IMR-90 (cell line): ENCODE data around the gene MOV10L1. TPM values are rescaled to one million over a fixed set of nuclear protein-coding genes. Genes with fewer than 3 reads are reported as not detected.
A peak's percentile ranks its signal among the peaks of the same experiment; 100 is the strongest.

Experiments used
- ATAC-seq: fragments of 200-7000 bp; cut with Tn5 transposase; 2 replicates; pipeline ENCODE4 v1.9.1; 2020; ENCODE audit warnings: low read depth, mild to moderate bottlenecking, moderate library complexity
- BruUV-seq: library from RNA; stranded (reverse); fragments of 400-500 nt; replicated peaks from 2 replicates; lab custom pipeline; 2021; lab: Mats Ljungman, UMichigan
- CTCF ChIA-PET: fragments of 300-600 bp; formaldehyde crosslinking; extraction: SDS; loops from one replicate; lab custom pipeline; 2021; ENCODE audit warnings: antibody characterized with exemption; lab: Yijun Ruan, JAX
- POLR2A ChIA-PET: fragments of 300-600 bp; sonication (Branson Sonifier 250); formaldehyde crosslinking; loops from one replicate; lab custom pipeline; 2022; ENCODE audit warnings: antibody characterized with exemption; ENCODE audit not compliant: unreplicated experiment; lab: Charles Lee
- DNase-seq: peaks from one replicate; pipeline ENCODE4 v3.0.0; 2013
- H2AFZ ChIP-seq: replicated peaks from 2 replicates; pipeline ENCODE3; 2013; ENCODE audit warnings: low read length, mild to moderate bottlenecking; ENCODE audit not compliant: poor library complexity
- H2AK5ac ChIP-seq: 2 replicates; pipeline ENCODE4 v1.6.1; 2013; ENCODE audit warnings: low read depth, low read length, inconsistent platforms
- H2AK9ac ChIP-seq: replicated peaks from 2 replicates; pipeline ENCODE3; 2013; ENCODE audit warnings: mild to moderate bottlenecking, low read depth, low read length, moderate library complexity; ENCODE audit not compliant: poor library complexity
- H2BK120ac ChIP-seq: 2 replicates; pipeline ENCODE4 v1.6.1; 2013; ENCODE audit warnings: low read depth, low read length, inconsistent platforms
- H2BK15ac ChIP-seq: 3 replicates; pipeline ENCODE4 v1.6.1; 2013; ENCODE audit warnings: low read depth, low read length, inconsistent platforms
- H2BK20ac ChIP-seq: 2 replicates; pipeline ENCODE4 v1.6.1; 2013; ENCODE audit warnings: low read depth, mild to moderate bottlenecking, inconsistent platforms, low read length, moderate library complexity
- H2BK5ac ChIP-seq: 2 replicates; pipeline ENCODE4 v1.6.1; 2013; ENCODE audit warnings: mild to moderate bottlenecking, low read depth, low read length, inconsistent platforms; ENCODE audit not compliant: poor library complexity, severe bottlenecking
- H3K14ac ChIP-seq: replicated peaks from 2 replicates; pipeline ENCODE4 v1.6.1; 2013; ENCODE audit warnings: low read depth, low read length, inconsistent platforms
- H3K18ac ChIP-seq: 2 replicates; pipeline ENCODE4 v1.6.1; 2013; ENCODE audit warnings: low read depth, low read length, control low read depth
- H3K23ac ChIP-seq: 2 replicates; pipeline ENCODE4 v1.6.1; 2013; ENCODE audit warnings: low read depth, low read length, inconsistent platforms
- H3K27ac ChIP-seq: 2 replicates; pipeline ENCODE4 v1.5.1; 2013; ENCODE audit warnings: mild to moderate bottlenecking, control low read depth, low read length; ENCODE audit not compliant: insufficient read depth
- H3K27me3 ChIP-seq: 2 replicates; pipeline ENCODE4 v1.6.1; 2013; ENCODE audit warnings: low read length; ENCODE audit not compliant: control insufficient read depth, insufficient read depth
- H3K36me3 ChIP-seq: 2 replicates; pipeline ENCODE4 v1.6.1; 2013; ENCODE audit warnings: low read length, mixed read lengths; ENCODE audit not compliant: control insufficient read depth, insufficient read depth
- H3K4ac ChIP-seq: 2 replicates; pipeline ENCODE4 v1.6.1; 2013; ENCODE audit warnings: low read depth, low read length, inconsistent platforms
- H3K4me1 ChIP-seq: 2 replicates; pipeline ENCODE4 v1.6.1; 2013; ENCODE audit warnings: low read length, mixed read lengths; ENCODE audit not compliant: control insufficient read depth, insufficient read depth
- H3K4me2 ChIP-seq: 2 replicates; pipeline ENCODE4 v1.6.1; 2013; ENCODE audit warnings: low read depth, mild to moderate bottlenecking, control low read depth, low read length, moderate library complexity
- H3K4me3 ChIP-seq: 2 replicates; pipeline ENCODE4 v1.5.1; 2013; ENCODE audit warnings: low read depth, mild to moderate bottlenecking, control low read depth, low read length, moderate library complexity; ENCODE audit not compliant: insufficient read depth
- H3K56ac ChIP-seq: 2 replicates; pipeline ENCODE4 v1.6.1; 2013; ENCODE audit warnings: low read length, inconsistent platforms; ENCODE audit not compliant: insufficient read depth; ENCODE audit errors: extremely low read depth
- H3K79me1 ChIP-seq, 2 experiments: 2 replicates each; pipeline ENCODE4 v1.6.1; 2013; ENCODE audit warnings: low read length in 2 of 2, inconsistent platforms in 1 of 2, low read depth in 1 of 2
- H3K9ac ChIP-seq: 2 replicates; pipeline ENCODE4 v1.6.1; 2013; ENCODE audit warnings: low read depth, low read length, control low read depth
- H3K9me1 ChIP-seq: 2 replicates; pipeline ENCODE4 v1.6.1; 2013; ENCODE audit warnings: low read length, inconsistent platforms; ENCODE audit not compliant: insufficient read depth
- H3K9me3 ChIP-seq: 2 replicates; pipeline ENCODE4 v1.6.1; 2013; ENCODE audit warnings: low read length; ENCODE audit not compliant: control insufficient read depth, insufficient read depth
- H4K20me1 ChIP-seq: 2 replicates; pipeline ENCODE4 v1.6.1; 2013; ENCODE audit warnings: low read length, inconsistent platforms; ENCODE audit not compliant: insufficient read depth
- H4K5ac ChIP-seq: 2 replicates; pipeline ENCODE4 v1.6.1; 2013; ENCODE audit warnings: mild to moderate bottlenecking, low read depth, low read length, control low read depth
- H4K8ac ChIP-seq, 2 experiments: 2 replicates each; pipeline ENCODE4 v1.6.1; 2013; ENCODE audit warnings: low read depth in 2 of 2, low read length in 2 of 2, control low read depth in 1 of 2, inconsistent platforms in 1 of 2
- H4K91ac ChIP-seq: 2 replicates; pipeline ENCODE4 v1.6.1; 2013; ENCODE audit warnings: low read depth, low read length, inconsistent platforms; ENCODE audit not compliant: insufficient read depth
- BHLHE40 ChIP-seq: fragments of 150-350 bp; IDR thresholded peaks from 2 replicates; pipeline ENCODE4 v1.6.1; 2016; ENCODE audit warnings: mild to moderate bottlenecking, low read depth, low read length
- RAD21 ChIP-seq: IDR thresholded peaks from 2 replicates; pipeline ENCODE4 v1.6.1; 2012; ENCODE audit warnings: low read length, improper control_type of control experiment
- SMC3 ChIP-seq: fragments of 150-350 bp; IDR thresholded peaks from 2 replicates; pipeline ENCODE4 v1.6.1; 2016; ENCODE audit warnings: low read depth, mild to moderate bottlenecking, antibody characterized with exemption, low read length, moderate library complexity
- USF2 ChIP-seq: fragments of 150-350 bp; IDR thresholded peaks from 2 replicates; pipeline ENCODE4 v1.6.1; 2017; ENCODE audit warnings: mild to moderate bottlenecking, antibody characterized with exemption, low read length, low read depth
- WGBS, 2 experiments: methylation state at CpG; one replicate each; pipeline versions ENCODE4 v1.1.5 to v1.1.7; 2013; ENCODE audit warnings: missing lambda C conversion rate in 2 of 2; ENCODE audit not compliant: insufficient read length in 1 of 2; ENCODE audit errors: extremely low coverage in 2 of 2; 5-methylcytosine and 5-hydroxymethylcytosine counted together
- dilution Hi-C: fragments of 300-500 bp; cut with HindIII; formaldehyde crosslinking; loops from one replicate; pipeline ENCODE4 v1.14.3; 2018; ENCODE audit warnings: low sequenced_read_pairs; ENCODE audit not compliant: unreplicated experiment
- in situ Hi-C: fragments of 300-500 bp; cut with MboI; formaldehyde crosslinking; loops from 3 replicates; pipeline ENCODE4 v1.14.3; 2019; ENCODE audit warnings: low sequenced_read_pairs, inconsistent platforms, mixed read lengths
- intact Hi-C: fragments of 100-400 bp; cut with micrococcal nuclease; formaldehyde crosslinking; loops from 2 replicates; pipeline ENCODE4 v1.10.0; 2022
- polyA plus RNA-seq, 3 experiments: library from polyadenylated mRNA; depleted of rRNA; stranded (reverse); fragments of >200 nt; gene quantifications; 2 replicates each; pipeline ENCODE4 v1.2.3, GENCODE V29; 2012; ENCODE audit warnings: low replicate concordance in 1 of 3
- total RNA-seq: library from RNA; depleted of rRNA; stranded (reverse); fragments of >200 nt; gene quantifications from 2 replicates; pipeline ENCODE4 v1.2.3, GENCODE V29; 2012

MOV10L1 gene
- total and polyA plus RNA-seq, 2 of the 4 experiments (the other 2 are of a cell fraction): 0.72 to 1.4 TPM

DNA sequence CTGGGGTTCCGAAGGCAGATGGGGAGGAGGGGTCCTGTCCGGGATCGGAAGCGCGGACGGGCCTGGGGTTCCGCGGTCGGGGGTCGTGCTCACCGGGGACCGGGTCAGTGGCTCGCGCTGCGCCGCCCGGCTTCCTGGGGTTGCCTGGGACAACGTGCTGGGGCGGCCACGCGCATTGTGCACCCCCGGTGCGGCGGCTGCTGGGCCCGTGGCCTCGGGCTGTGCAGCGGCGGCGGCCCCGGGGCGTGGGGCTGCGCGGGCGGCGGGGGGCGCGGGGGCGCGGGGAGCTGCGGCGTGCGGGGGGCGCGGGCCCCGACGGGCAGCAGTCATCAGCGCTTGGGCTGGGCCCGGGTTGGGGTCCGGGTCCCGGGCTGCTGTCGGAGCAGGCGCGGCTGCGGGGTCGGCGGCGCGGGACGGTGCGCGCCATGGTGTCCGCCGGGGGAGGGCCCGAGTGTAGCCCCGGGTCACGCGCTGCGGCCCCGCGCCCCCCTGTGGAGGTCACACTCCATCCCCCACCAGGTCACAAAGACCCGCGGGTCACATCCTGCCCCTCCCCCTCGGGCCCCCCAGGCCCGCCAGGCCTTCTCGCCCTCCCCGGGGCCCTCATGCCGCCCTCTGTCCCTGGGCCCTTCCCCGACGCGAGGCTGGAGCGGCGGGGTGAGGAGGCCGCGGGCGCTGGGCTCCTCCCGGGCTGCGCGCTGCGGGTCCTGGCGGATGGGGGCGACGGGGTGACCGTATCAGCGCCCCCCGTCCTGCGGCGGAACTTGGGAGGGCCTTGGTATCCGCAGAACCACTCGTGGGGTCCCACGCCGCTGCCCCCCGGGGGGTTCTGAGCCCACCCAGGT is 31.5 kb upstream of the MOV10L1 start, which contains the start of gene TTLL8:
TTLL8 (minus strand) TSS at position 238 of the 845 bp plus-strand sequence.
- H3K9ac ChIP-seq: no peak within 1 kb of the TSS
- BruUV-seq: no TSS peak
- H3K14ac ChIP-seq: no peak within 1 kb of the TSS
- H2AK9ac ChIP-seq: no peak within 1 kb of the TSS
- H3K23ac ChIP-seq: no peak within 1 kb of the TSS
- ChIA-PET POLR2A (no interaction called here), CTCF (no interaction called here)
- H4K91ac ChIP-seq: no peak within 1 kb of the TSS
- H4K20me1 ChIP-seq: no peaks in the 10 kb centered on the region
- no peaks in the 10 kb centered on the region for H3K79me1 ChIP-seq
- H2BK20ac ChIP-seq: no peak within 1 kb of the TSS
- H4K8ac ChIP-seq: no peak within 1 kb of the TSS
- peaks cover 9% of the 10 kb centered on the region for H3K9me3 ChIP-seq
- no peak within 1 kb of the TSS; the same call in 1 of the 2 replicates for H3K18ac ChIP-seq
- no peak within 1 kb of the TSS for H3K4me3 ChIP-seq
- TF ChIP-seq RAD21 (no peak), USF2 (no peak), SMC3 (no peak), BHLHE40 (no peak)
- no peak within 1 kb of the TSS; the same call in 1 of the 2 replicates for H4K5ac ChIP-seq
- no peaks in the 10 kb centered on the region for H3K36me3 ChIP-seq
- dilution Hi-C loops: no loop called here
- no peak within 1 kb of the TSS for H3K27ac ChIP-seq
- in situ Hi-C loops: no loop called here
- H3K27me3 ChIP-seq: peaks cover 43% of the 10 kb centered on the region
- H3K4ac ChIP-seq: no peak within 1 kb of the TSS
- no peak within 1 kb of the TSS for H3K56ac ChIP-seq
- H3K4me2 ChIP-seq: peak within 1 kb of the TSS; percentile 1; the same call in 1 of the 2 replicates
- intact Hi-C loops: no loop called here
- no peak within 1 kb of the TSS for H2BK120ac ChIP-seq
- no peak within 1 kb of the TSS for H2BK5ac ChIP-seq
- H2AFZ ChIP-seq: peak within 1 kb of the TSS; percentile 71
- no peak within 1 kb of the TSS for H2AK5ac ChIP-seq
- H3K9me1 ChIP-seq: no peaks in the 10 kb centered on the region
- ATAC-seq (no peak), DNase-seq (no peak)
- 18% methylated on average over 43 of the region's 102 CpGs; no CpG with 5 or more reads in 1 of the 2 experiments for WGBS, 2 experiments
- H2BK15ac ChIP-seq: no peak within 1 kb of the TSS
- peaks cover 6% of the 10 kb centered on the region; the same call in 1 of the 2 replicates for H3K4me1 ChIP-seq
